Upper lobe of left lung (tissue), 4 donors: ENCODE measurements around the gene EYS.

ENCODE experiments used
- CTCF ChIP-seq, 6 experiments: fragments of 450-650 bp in 4 of 6; fragments of 200-600 bp in 2 of 6; sonication (generic) in 2 of 6; IDR thresholded peaks; one replicate each; pipeline ENCODE4 v1.5.1; 2016 to 2019; ENCODE audit warnings: antibody characterized with exemption in 6 of 6
- EP300 ChIP-seq, 4 donors: sonication (generic); formaldehyde crosslinking; IDR thresholded peaks; one replicate each; pipeline ENCODE4 v1.5.1; 2017; ENCODE audit warnings: antibody characterized with exemption in 4 of 4, control low read depth in 2 of 4
- POLR2A ChIP-seq, 4 donors: fragments of 450-650 bp; IDR thresholded peaks; one replicate each; pipeline ENCODE4 v1.5.1; 2016 to 2017; ENCODE audit warnings: antibody characterized with exemption in 4 of 4, mild to moderate bottlenecking in 2 of 4
- POLR2AphosphoS5 ChIP-seq, 2 donors: sonication (generic); formaldehyde crosslinking; IDR thresholded peaks; one replicate each; pipeline ENCODE4 v1.5.1; 2017; ENCODE audit warnings: antibody characterized with exemption in 2 of 2

GRCh38 chr6:65059568-65059967 is 647.5 kb downstream of the EYS start:
- TF ChIP-seq CTCF (IDR thresholded peaks at IDR 0.05) (no peak), POLR2A (IDR thresholded peaks at IDR 0.05) (no peak), EP300 (IDR thresholded peaks at IDR 0.05) (no peak), POLR2AphosphoS5 (IDR thresholded peaks at IDR 0.05) (no peak)
